ENCODE results near the gene PQBP1.

The PQBP1 gene

DNA sequence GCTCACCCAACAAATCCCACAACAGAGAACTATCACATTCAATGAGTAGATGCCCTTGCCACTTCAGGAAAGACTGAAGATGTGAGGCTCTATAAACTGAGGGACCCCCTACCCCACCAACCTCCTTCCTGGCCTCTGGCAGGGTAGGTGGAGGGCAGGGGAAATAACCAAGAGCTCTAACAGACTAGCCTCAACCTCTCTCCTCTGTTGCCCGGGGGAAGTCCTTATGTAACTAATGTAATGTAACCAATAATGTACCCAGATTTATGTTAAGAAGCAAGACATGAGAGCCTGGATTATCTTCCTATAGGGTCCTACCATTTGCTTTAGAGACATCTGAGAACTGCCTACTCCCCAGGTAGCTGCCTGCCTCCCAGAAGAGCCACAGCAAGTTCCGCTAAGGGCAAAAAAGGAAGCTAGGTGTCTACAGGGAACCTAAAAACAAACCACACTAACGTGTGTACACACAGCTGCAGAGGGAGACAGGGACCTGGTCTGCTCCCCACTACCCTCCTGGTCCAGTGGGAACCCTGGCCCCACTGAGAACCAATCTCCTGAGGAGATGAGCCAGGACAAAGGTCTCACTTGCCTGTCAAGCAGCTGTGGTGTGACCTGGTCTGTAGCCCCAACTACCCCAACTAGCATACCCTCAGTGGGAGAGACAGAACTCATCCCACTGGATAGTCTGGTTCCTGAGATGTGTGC is 41.9 kb downstream of the PQBP1 start:
- TF ChIP-seq, protein P1, sequence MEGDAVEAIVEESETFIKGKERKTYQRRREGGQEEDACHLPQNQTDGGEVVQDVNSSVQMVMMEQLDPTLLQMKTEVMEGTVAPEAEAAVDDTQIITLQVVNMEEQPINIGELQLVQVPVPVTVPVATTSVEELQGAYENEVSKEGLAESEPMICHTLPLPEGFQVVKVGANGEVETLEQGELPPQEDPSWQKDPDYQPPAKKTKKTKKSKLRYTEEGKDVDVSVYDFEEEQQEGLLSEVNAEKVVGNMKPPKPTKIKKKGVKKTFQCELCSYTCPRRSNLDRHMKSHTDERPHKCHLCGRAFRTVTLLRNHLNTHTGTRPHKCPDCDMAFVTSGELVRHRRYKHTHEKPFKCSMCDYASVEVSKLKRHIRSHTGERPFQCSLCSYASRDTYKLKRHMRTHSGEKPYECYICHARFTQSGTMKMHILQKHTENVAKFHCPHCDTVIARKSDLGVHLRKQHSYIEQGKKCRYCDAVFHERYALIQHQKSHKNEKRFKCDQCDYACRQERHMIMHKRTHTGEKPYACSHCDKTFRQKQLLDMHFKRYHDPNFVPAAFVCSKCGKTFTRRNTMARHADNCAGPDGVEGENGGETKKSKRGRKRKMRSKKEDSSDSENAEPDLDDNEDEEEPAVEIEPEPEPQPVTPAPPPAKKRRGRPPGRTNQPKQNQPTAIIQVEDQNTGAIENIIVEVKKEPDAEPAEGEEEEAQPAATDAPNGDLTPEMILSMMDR (IDR thresholded peaks at IDR 0.05; ENCODE audit: extremely low read depth, insufficient read depth, missing control alignments): no peak
- no peak for DNase-seq (ENCODE audit: low spot score)
- in situ Hi-C loops (cut with MboI; ENCODE audit: low pct_unique_long_range_greater_than_20kb, low sequenced_read_pairs, unreplicated experiment): no loop called here

DNA sequence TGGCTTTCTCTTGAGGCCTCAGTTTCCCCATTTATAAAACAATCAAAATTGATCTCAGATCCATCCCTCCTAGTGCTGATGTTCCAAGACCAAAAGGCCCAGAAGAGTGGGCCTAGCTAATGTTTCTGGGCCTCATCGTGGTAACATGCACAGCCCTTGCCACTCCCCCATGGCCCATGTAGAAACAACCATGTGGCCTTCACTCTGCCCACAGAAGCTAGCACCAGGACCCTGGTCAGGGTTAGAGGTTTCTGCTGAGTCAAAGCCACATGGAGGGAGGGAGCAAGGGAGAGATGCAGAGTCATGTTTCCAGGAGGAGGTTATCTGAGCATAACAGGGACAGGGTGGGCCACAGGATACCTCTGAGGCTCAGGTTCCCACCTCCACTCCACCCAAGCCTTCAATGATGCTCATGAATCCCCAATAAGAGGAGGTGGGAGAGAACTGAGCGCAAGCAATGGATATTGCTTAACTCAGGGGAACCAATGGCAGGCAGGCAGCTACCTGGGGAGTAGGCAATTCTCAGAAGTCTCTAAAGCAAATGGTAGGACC is 42.8 kb downstream of the PQBP1 start:
- in situ Hi-C loops (cut with MboI; ENCODE audit: low pct_unique_long_range_greater_than_20kb, low sequenced_read_pairs, unreplicated experiment): no loop called here
- DNase-seq (ENCODE audit: low spot score): no peak
- TF ChIP-seq, protein P1 (IDR thresholded peaks at IDR 0.05; ENCODE audit: extremely low read depth, insufficient read depth, missing control alignments): no peak

GRCh38 chrX:48942895-48943294 is 45.2 kb downstream of the PQBP1 start:
- in situ Hi-C loops (cut with MboI; ENCODE audit: low pct_unique_long_range_greater_than_20kb, low sequenced_read_pairs, unreplicated experiment): no loop called here
- DNase-seq (ENCODE audit: low spot score): no peak
- TF ChIP-seq, protein P1 (IDR thresholded peaks at IDR 0.05; ENCODE audit: extremely low read depth, insufficient read depth, missing control alignments): no peak

DNA sequence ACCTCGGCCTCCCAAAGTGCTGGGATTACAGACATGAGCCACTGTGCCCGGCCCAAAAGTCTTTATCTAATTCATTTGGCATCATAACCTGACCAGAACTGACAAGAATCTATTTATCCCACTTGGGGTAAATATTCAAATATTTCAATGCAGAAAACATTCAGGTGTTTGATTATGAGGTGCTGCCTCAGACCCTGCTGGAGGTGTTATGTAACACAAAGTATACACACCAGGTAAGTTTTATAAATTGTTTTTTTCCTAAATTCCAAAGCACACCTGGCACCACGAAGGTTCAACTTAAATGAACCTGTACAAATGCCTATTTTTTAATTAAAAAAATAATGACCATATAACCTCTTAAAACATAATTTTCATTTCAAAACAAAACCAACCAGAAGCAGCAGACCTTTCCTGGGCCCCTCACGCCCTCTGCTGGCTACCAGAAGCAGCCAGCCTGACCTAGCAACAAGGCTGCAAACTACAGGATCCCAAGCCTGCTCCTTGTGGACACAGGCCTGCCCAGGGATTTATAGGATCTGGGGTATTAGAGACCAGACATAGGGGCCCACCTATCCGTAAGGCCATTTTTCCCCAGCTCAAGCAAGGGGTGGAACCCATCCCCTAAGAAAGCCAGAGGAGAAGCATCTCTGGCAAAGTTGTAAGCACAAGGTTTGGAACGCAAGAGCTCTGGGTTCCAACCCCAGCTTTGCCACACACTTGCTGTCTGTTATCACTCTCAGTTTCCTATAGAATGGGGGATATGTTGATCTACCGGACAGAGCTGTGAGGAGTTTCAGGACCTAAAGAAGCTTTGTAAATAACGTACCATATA is 48.0 kb downstream of the PQBP1 start:
- TF ChIP-seq, protein P1 (IDR thresholded peaks at IDR 0.05; ENCODE audit: extremely low read depth, insufficient read depth, missing control alignments): peak; percentile 92
- in situ Hi-C loops (cut with MboI; ENCODE audit: low pct_unique_long_range_greater_than_20kb, low sequenced_read_pairs, unreplicated experiment): no loop called here
- peak; percentile 64 for DNase-seq (ENCODE audit: low spot score)

- TF ChIP-seq, protein P1 (IDR thresholded peaks at IDR 0.05; ENCODE audit: extremely low read depth, insufficient read depth, missing control alignments): no peak
- no peak for DNase-seq (ENCODE audit: low spot score)
- in situ Hi-C loops (cut with MboI; ENCODE audit: low pct_unique_long_range_greater_than_20kb, low sequenced_read_pairs, unreplicated experiment): no loop called here
These were observed 50.9 kb downstream of the PQBP1 start for GRCh38 chrX:48948589-48948988.

Measured in GM13977 (cell line).